Upper lobe of left lung (tissue), 6 donors: ENCODE results near the gene CA5A. TPM values are rescaled to one million over a fixed set of nuclear protein-coding genes. Genes with fewer than 3 reads are reported as not detected.
A peak's percentile ranks its signal among the peaks of the same experiment; 100 is the strongest.
"Not testable (repeated sequence)": the region's sequence is repeated elsewhere in the genome, so short reads cannot be mapped to it uniquely, and the experiment has no call there.

ENCODE experiments used
- ATAC-seq, 2 donors: fragments of 200-7000 bp; cut with Tn5 transposase; one replicate each; pipeline ENCODE4 v1.9.1; 2022; ENCODE audit warnings: mild to moderate bottlenecking in 2 of 2, moderate library complexity in 2 of 2; ENCODE audit not compliant: low FRiP score in 2 of 2
- DNase-seq, 2 donors: peaks; one replicate each; pipeline ENCODE4 v3.0.0-alpha.2; 2019 to 2020
- H3K27ac ChIP-seq, 4 donors: fragments of 200-600 bp; sonication (generic); one replicate each; pipeline ENCODE4 v1.5.1; 2016 to 2019
- H3K27me3 ChIP-seq, 4 donors: fragments of 200-600 bp; sonication (generic); one replicate each; pipeline ENCODE4 v1.5.1; 2017 to 2019
- H3K36me3 ChIP-seq, 4 donors: fragments of 200-600 bp; sonication (generic); one replicate each; pipeline ENCODE4 v1.5.1; 2016 to 2019
- H3K4me1 ChIP-seq, 4 donors: fragments of 200-600 bp; sonication (generic); one replicate each; pipeline ENCODE4 v1.5.1; 2018 to 2019
- H3K4me3 ChIP-seq, 4 donors: fragments of 200-600 bp; sonication (generic); one replicate each; pipeline ENCODE4 v1.5.1; 2017 to 2019; ENCODE audit warnings: mild to moderate bottlenecking in 2 of 4, moderate library complexity in 1 of 4
- H3K9me3 ChIP-seq, 4 donors: fragments of 200-600 bp; sonication (generic); one replicate each; pipeline ENCODE4 v1.5.1; 2018 to 2019
- EP300 ChIP-seq, 4 donors: sonication (generic); formaldehyde crosslinking; IDR thresholded peaks; one replicate each; pipeline ENCODE4 v1.5.1; 2017; ENCODE audit warnings: antibody characterized with exemption in 4 of 4, control low read depth in 2 of 4
- POLR2A ChIP-seq, 4 donors: fragments of 450-650 bp; IDR thresholded peaks; one replicate each; pipeline ENCODE4 v1.5.1; 2016 to 2017; ENCODE audit warnings: antibody characterized with exemption in 4 of 4, mild to moderate bottlenecking in 2 of 4
- POLR2AphosphoS5 ChIP-seq, 2 donors: sonication (generic); formaldehyde crosslinking; IDR thresholded peaks; one replicate each; pipeline ENCODE4 v1.5.1; 2017; ENCODE audit warnings: antibody characterized with exemption in 2 of 2
- WGBS, 2 donors: methylation state at CpG; one replicate each; pipeline ENCODE4 v1.1.5; 2017 to 2018; 5-methylcytosine and 5-hydroxymethylcytosine counted together
- total RNA-seq, 6 donors: library from RNA; depleted of rRNA in 4 of 6; stranded (reverse); fragments of >200 nt in 4 of 6; gene quantifications; one replicate each; pipeline versions ENCODE4 v1.1.0 to v1.2.1, GENCODE V29; 2016 to 2021
- TF ChIP-seq, protein P1 (sequence below), 6 experiments: fragments of 450-650 bp in 4 of 6; fragments of 200-600 bp in 2 of 6; sonication (generic) in 2 of 6; IDR thresholded peaks; one replicate each; pipeline ENCODE4 v1.5.1; 2016 to 2019; ENCODE audit warnings: antibody characterized with exemption in 6 of 6
- donor health status: DM: no; HTN: no; CAD: no; lungs with moderate emphysema.
- donor health status: DM: no; HTN: yes; CAD: no; lungs with severe emphysema.

CA5A gene
- total RNA-seq, 6 donors from 2014 or later = under 0.01 to 0.20 (median 0.11) TPM; not detected in 3

DNA sequence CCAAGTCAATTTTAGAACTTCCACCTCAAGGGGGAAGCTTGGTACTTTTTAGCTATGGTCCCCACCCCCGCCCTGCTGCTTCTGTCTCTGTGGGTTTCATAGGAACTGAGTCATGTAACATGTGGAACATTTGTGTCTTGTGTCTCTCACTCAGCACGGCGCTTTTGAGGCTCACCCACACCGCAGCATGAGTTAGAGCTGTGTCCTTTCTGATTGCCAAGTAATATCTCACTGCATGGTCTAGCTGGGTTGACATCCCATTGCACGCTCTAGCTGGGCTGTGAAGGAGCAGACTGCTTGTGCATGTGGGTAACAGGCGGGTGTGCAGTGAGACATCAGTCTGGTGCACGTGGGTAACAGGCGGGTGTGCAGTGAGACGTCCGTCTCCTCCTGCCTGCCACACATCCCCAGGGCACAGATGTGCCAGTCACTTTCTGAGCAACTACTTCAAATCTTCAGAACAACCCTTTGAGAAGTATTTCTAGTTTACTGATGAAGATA lies 40.6 kb downstream of the CA5A start:
- TF ChIP-seq POLR2AphosphoS5 (IDR thresholded peaks at IDR 0.05) = no peak
- TF ChIP-seq POLR2A (IDR thresholded peaks at IDR 0.05) = no peak
- Histone ChIP-seq H3K4me3 (no peak overlapping the region), H3K4me1 (peaks cover 0 to 6% (median 0%) of the 10 kb centered on the region in 4 donors), H3K36me3 (no peaks in the 10 kb centered on the region), H3K27me3 (no peaks in the 10 kb centered on the region), H3K27ac (peak overlapping the region in 1 of 4 donors; percentile 11), H3K9me3 (no peaks in the 10 kb centered on the region)
- DNase-seq (peak in 1 of 2 donors; percentile 61), ATAC-seq (peak; percentile 46 to 70)
- WGBS, 2 donors = 48 to 59% methylated on average over 10 of the region's 10 CpGs

DNA sequence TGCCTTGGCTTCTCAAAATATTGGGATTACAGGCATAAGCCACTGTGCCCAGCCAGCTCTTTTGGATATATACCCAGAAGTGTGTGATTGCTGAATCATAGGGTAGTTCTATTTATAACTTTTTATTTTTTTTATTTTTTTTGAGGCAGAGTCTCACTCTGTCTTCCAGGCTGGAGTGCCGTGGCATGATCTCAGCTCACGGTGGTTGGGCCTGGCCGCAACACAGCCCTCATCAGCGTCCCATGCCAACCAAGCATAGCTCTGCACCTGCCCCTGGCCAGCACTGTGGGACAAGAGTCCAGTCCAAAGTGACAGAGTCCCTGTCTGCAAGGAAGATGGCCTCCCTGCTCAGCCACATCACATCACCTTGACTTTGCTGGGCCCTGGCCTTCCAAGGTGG lies 42.3 kb downstream of the CA5A start:
- 66 to 88% methylated on average over 4 of the region's 4 CpGs for WGBS, 2 donors
- not testable (repeated sequence) for H3K4me1 ChIP-seq, H3K27me3 ChIP-seq, H3K9me3 ChIP-seq, DNase-seq, ATAC-seq, H3K27ac ChIP-seq, H3K36me3 ChIP-seq, H3K4me3 ChIP-seq

- 91 to 95% methylated on average over 21 of the region's 21 CpGs for WGBS, 2 donors
- peak in 1 of 2 donors; percentile 68 for DNase-seq
- no peak for ATAC-seq
Measured at GRCh38 chr16:87891764-87892163, 44.6 kb downstream of the CA5A start.

DNA sequence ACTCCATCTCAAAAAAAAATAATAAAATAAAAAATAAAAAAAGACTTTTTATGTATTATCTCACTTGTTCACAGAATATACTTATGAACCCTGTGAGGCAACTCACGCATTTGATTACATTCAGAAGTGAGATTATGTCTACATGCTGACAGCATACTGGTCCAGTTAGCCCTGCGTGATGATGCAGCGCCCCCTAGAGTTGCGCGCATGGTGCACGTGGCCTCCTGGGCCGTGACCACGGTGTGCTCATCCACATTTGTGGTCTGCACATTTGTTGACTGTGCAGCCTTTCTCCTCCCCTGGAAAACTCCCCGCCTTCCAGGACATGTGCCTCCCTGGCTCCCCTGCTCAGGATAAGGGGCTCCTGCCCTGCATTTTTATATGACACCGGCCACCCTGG lies 46.6 kb downstream of the CA5A start:
- WGBS, 2 donors = 75 to 80% methylated on average over 10 of the region's 10 CpGs
- ATAC-seq (peak; percentile 45 to 74), DNase-seq (peak; percentile 74 to 85)
- H3K4me1 ChIP-seq, H3K9me3 ChIP-seq, H3K27me3 ChIP-seq, H3K36me3 ChIP-seq, H3K4me3 ChIP-seq, H3K27ac ChIP-seq: not testable (repeated sequence)
- TF ChIP-seq, protein P1, sequence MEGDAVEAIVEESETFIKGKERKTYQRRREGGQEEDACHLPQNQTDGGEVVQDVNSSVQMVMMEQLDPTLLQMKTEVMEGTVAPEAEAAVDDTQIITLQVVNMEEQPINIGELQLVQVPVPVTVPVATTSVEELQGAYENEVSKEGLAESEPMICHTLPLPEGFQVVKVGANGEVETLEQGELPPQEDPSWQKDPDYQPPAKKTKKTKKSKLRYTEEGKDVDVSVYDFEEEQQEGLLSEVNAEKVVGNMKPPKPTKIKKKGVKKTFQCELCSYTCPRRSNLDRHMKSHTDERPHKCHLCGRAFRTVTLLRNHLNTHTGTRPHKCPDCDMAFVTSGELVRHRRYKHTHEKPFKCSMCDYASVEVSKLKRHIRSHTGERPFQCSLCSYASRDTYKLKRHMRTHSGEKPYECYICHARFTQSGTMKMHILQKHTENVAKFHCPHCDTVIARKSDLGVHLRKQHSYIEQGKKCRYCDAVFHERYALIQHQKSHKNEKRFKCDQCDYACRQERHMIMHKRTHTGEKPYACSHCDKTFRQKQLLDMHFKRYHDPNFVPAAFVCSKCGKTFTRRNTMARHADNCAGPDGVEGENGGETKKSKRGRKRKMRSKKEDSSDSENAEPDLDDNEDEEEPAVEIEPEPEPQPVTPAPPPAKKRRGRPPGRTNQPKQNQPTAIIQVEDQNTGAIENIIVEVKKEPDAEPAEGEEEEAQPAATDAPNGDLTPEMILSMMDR (IDR thresholded peaks at IDR 0.05) = peak in 3 of 6 experiments; percentile 29 to 66 (median 59)

More at GRCh38 chr16:87891764-87892163, 44.6 kb downstream of the CA5A start:
- Histone ChIP-seq H3K4me3 (no peak overlapping the region), H3K36me3 (no peaks in the 10 kb centered on the region), H3K27me3 (no peaks in the 10 kb centered on the region), H3K27ac (no peak overlapping the region), H3K9me3 (no peaks in the 10 kb centered on the region), H3K4me1 (peaks cover 0 to 7% (median 0%) of the 10 kb centered on the region in 4 donors)
- TF ChIP-seq POLR2A (IDR thresholded peaks at IDR 0.05) (no peak), EP300 (IDR thresholded peaks at IDR 0.05) (no peak), POLR2AphosphoS5 (IDR thresholded peaks at IDR 0.05) (no peak)
- TF ChIP-seq, protein P1 (IDR thresholded peaks at IDR 0.05) = no peak

DNA sequence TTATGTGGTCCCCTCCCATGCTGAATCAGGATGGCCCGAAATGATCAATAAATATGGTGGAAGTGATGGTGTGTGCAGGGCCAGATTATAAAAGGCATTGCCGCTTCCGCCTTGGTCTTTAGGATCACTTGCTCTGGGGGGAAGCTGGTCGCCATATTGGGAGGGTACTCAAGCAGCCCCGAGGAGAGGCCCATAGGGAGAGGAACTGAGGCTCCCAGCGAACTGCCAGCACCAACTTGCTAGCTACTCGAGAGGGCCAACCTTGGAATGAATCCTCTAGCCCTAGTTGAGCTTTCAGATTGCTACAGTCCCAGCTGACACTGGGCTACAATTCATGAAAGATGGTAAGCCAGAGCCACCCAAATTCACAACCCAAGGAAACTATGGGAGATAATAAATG lies 48.0 kb downstream of the CA5A start:
- H3K4me3 ChIP-seq, H3K27ac ChIP-seq, H3K9me3 ChIP-seq, H3K36me3 ChIP-seq, DNase-seq, H3K4me1 ChIP-seq, H3K27me3 ChIP-seq, ATAC-seq: not testable (repeated sequence)
- 81 to 98% methylated on average over 4 to 7 of the region's 7 CpGs for WGBS, 2 donors

DNA sequence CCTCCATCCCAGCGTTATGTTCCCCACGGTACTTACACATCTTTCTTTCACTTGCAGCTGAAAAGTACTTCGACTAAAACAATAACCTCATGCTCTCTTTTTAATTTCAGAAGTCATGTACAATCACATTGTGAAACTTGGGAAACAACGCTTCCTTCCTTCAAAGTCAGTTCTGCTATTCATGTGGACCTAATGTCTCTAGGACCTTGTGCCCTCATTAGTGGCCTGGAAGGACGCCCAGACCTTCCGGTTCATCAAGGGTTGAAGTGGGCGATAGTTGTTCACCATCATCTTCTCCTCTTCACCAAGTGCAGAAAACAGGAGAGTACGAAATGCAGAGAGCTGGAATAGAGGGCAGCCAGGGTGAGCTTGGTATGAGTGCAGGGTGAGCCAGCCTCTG lies 48.4 kb downstream of the CA5A start:
- H3K27me3 ChIP-seq, DNase-seq, H3K4me3 ChIP-seq, H3K9me3 ChIP-seq, H3K27ac ChIP-seq, H3K4me1 ChIP-seq, H3K36me3 ChIP-seq: not testable (repeated sequence)
- WGBS, 2 donors = 47 to 59% methylated on average over 8 of the region's 8 CpGs
- ATAC-seq = peak in 1 of 2 donors; percentile 31

DNA sequence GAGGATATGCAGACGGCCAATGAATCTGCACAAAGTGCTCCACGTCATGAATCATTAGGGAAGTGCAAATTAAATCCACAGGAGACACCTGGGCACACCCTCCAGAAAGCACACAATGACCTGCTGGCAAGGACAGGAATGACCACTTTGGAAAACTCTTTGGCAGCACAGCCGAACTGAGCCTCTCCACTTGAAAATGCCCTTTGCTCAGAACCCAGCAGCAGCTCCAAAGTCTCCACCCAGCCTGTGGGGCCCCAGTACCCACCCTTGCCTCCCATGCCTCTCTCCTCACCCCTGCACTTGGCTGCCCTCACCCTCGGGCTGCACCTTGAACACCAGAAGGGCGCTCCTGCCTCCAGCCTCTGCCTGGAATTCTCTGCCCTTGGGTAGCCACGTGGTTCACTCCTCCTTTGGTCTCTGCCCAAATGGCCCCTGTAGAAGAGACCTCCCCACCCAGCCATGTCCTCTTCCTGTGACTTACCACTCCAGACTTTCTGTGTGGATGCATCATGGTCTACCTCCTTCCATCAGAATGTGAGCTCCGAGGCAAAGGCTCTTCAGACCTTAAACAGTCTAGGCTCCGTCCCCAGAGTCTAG lies 50.9 kb downstream of the CA5A start:
- 49 to 60% methylated on average over 8 of the region's 8 CpGs for WGBS, 2 donors
- ATAC-seq = peak; percentile 44 to 88
- H3K9me3 ChIP-seq, H3K4me3 ChIP-seq, H3K36me3 ChIP-seq, H3K27me3 ChIP-seq, H3K4me1 ChIP-seq: not testable (repeated sequence)
- TF ChIP-seq, protein P1 (IDR thresholded peaks at IDR 0.05) = peak in 2 of 6 experiments; percentile 19 to 27
- peak in 1 of 2 donors; percentile 67 for DNase-seq
- H3K27ac ChIP-seq = peak overlapping the region in 2 of 4 donors; percentile 30 to 74
